ENCODE results near the gene RASGRF2.

Gene RASGRF2

DNA sequence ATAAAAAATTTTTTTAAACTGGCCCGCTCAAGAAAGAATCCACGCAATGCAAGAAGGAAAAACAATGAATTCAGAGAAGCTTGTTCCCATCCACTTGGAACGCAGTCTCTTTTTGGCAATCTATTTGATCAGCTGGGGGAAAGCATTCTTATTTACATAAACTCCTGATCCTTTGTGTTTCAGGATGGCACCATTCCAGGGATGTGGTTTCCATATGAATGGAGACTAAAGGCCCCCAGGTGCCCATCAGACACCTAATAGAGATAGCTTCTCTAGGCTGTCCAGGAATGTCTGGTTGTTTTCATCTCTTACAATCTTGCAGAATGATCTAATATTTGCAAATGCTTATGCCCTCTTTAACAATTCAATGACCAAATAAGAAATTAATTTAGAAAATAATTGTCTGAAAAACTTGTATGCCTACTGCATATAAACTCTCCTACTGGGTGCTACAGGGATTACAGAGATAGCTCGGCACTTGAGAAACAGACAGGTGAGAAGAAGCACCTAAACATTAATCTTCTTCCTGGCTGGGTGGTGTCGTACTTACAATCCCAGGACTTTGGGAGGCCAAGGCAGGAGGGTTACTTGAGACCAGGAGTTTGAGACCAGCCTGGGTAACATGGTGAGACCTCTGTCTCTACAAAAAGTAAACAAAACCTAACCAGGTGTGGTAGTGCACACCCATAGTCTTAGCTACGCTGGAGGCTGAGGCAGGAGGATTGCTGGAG, 3.0 kb upstream of the RASGRF2 start:
- TF ChIP-seq FOXP2 (optimal IDR thresholded peaks at IDR 0.05; ENCODE audit: control extremely low read depth, extremely low read length, insufficient read depth) (no peak), POLR2AphosphoS5 (IDR thresholded peaks at IDR 0.05; ENCODE audit: borderline replicate concordance, low read depth, low read length) (no peak)
- no peak for DNase-seq (ENCODE audit: low read depth, low spot score)
- no peak overlapping the region for H3K4me3 ChIP-seq
- no peaks in the 10 kb centered on the region for H3K36me3 ChIP-seq (ENCODE audit: insufficient read depth, low read length)
- H3K27ac ChIP-seq, result no peak overlapping the region
- H3K9me3 ChIP-seq (ENCODE audit: low read depth, low read length), result no peaks in the 10 kb centered on the region
- H3K9ac ChIP-seq (ENCODE audit: insufficient read length), result no peak overlapping the region

DNA sequence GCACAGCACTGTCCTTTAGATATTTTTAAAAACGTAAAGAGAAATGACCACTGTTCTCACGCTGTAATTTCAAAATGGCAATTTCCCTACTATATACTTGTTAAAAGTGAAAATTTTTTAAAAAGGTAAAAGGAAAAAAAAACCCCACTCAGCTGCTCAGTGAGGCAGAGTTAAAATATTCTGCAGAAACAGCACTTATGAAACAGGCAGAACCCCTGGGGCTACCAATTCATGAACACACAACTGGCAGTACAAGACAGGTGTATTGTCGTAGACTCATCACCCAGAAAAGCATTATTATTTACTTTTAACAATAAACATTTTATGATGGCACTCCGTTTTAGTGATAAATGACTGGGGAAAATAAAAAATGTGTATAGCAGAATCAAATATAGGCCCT, 1.5 kb upstream of the RASGRF2 start:
- DNase-seq (ENCODE audit: low read depth, low spot score), result peak; percentile 73
- H3K4me3 ChIP-seq, result peak overlapping the region; percentile 58
- H3K27ac ChIP-seq, result peak overlapping the region; percentile 80
- no peaks in the 10 kb centered on the region for H3K9me3 ChIP-seq (ENCODE audit: low read depth, low read length)
- H3K36me3 ChIP-seq (ENCODE audit: insufficient read depth, low read length), result no peaks in the 10 kb centered on the region
- TF ChIP-seq POLR2AphosphoS5 (IDR thresholded peaks at IDR 0.05; ENCODE audit: borderline replicate concordance, low read depth, low read length), result no peak; the same call in 1 of the 2 replicates
- no peak for TF ChIP-seq EZH2 (IDR thresholded peaks at IDR 0.05)
- no peak for TF ChIP-seq FOXP2 (optimal IDR thresholded peaks at IDR 0.05; ENCODE audit: control extremely low read depth, extremely low read length, insufficient read depth)
- no peak overlapping the region for H3K9ac ChIP-seq (ENCODE audit: insufficient read length)

DNA sequence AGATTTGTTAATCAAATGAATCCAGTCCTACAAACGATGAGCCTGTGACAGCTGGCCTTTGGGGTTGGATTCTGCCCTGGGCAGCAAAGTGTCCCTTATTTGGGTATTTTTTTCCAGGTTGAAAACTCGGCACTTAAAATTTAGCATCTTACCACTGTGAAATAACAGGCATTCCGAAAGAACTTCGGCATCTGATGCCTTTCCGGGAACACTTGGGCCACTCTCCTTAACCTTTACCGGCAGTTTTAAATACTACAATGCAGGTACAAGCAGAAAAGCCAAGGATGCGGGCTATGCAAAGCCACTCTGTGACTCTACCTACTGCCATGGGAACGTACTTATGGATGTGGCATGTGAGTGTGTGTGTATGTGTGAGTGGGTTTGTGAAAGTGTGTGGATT, 1.0 kb upstream of the RASGRF2 start:
- Histone ChIP-seq H3K27ac (no peak overlapping the region), H3K36me3 (ENCODE audit: insufficient read depth, low read length) (no peaks in the 10 kb centered on the region), H3K4me3 (peak overlapping the region; percentile 58), H3K9ac (ENCODE audit: insufficient read length) (no peak overlapping the region), H3K9me3 (ENCODE audit: low read depth, low read length) (no peaks in the 10 kb centered on the region)
- DNase-seq (ENCODE audit: low read depth, low spot score), result no peak
- TF ChIP-seq EZH2 (IDR thresholded peaks at IDR 0.05) (no peak), FOXP2 (optimal IDR thresholded peaks at IDR 0.05; ENCODE audit: control extremely low read depth, extremely low read length, insufficient read depth) (no peak), POLR2AphosphoS5 (IDR thresholded peaks at IDR 0.05; ENCODE audit: borderline replicate concordance, low read depth, low read length) (no peak)

DNA sequence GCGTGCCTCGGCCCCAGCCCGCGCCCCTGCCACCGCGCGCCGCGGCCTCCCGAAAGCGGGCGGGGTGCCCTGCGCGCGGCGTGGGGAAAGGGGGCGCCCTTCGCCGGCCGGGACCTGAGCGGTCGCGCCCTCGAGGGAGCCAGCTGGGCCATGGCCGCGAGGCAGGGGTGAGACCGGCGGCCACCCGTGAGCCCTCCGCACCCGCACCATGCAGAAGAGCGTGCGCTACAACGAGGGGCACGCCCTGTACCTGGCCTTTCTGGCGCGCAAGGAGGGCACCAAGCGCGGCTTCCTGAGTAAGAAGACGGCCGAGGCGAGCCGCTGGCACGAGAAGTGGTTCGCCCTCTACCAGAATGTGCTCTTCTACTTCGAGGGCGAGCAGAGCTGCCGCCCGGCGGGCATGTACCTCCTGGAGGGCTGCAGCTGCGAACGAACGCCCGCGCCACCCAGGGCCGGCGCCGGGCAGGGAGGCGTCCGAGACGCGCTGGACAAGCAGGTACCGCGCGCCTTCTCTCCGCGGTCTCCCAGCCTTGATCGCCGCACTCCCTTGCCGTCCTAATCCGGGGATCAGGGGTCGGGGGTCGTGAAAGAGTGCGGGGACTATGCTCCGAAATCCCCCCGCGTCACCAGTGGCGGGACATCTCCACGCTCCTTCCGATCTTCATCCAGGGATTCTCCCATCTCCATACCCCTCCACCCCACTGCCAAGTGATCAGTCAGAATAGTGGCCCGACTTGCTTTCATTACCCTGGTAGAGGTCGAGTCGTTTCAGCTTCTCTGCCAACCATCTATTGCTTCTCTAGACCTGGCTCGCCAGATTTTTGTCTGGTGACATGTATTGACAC, 590 bp downstream of the RASGRF2 start:
- no peak for DNase-seq (ENCODE audit: low read depth, low spot score)
- Histone ChIP-seq H3K27ac (no peak overlapping the region), H3K4me3 (no peak overlapping the region), H3K9me3 (ENCODE audit: low read depth, low read length) (no peaks in the 10 kb centered on the region), H3K36me3 (ENCODE audit: insufficient read depth, low read length) (no peaks in the 10 kb centered on the region), H3K9ac (ENCODE audit: insufficient read length) (no peak overlapping the region)
- TF ChIP-seq FOXP2 (optimal IDR thresholded peaks at IDR 0.05; ENCODE audit: control extremely low read depth, extremely low read length, insufficient read depth) (no peak), EZH2 (IDR thresholded peaks at IDR 0.05) (no peak), POLR2AphosphoS5 (IDR thresholded peaks at IDR 0.05; ENCODE audit: borderline replicate concordance, low read depth, low read length) (no peak)

DNA sequence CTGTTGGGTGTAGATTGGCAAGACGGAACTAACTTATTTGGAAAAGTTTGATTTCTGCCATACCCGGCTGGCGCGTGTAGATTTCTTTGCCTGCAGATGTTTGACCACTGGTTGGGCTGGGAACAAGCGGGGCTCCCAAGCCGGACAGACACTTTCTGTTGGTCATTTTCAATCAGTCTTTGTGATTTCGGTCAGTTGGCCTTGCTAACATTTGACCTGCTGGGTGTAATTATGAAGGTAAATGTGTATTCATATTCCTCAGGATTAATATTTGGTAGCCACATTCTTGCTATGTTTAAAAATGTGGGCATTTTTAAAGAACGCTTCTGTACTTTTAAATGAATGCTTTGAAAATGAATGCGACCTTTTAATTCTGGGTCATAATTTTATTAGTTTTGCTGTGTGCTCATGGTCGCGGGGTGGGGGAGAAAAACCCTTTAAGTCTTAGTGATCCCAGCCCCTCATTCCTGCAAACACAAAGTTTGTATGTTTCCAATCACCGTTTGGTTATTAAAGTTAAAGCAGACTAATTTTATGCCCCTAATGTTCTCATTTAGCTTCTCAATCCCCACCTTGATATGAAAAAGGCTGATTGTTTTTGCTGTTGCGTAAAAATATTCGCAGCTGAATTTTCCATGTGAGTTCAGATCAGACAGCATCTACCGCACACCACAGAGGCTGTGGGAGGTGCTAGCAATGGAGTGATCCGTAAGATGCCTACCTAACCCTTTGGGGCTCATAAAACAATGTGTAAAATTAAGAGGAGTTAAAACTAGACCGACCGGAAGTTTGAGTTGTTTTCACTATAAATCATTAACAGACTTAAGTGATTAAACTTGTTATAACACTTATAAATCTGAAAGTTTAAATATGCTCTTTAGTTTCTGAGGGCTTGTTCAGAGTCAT, 1.5 kb downstream of the RASGRF2 start:
- no peak for DNase-seq (ENCODE audit: low read depth, low spot score)
- no peak overlapping the region for H3K27ac ChIP-seq
- no peaks in the 10 kb centered on the region for H3K36me3 ChIP-seq (ENCODE audit: insufficient read depth, low read length)
- H3K4me3 ChIP-seq, result 0 out of 2 replicates have a peak overlapping the region, but pooled peaks have one; percentile 8
- TF ChIP-seq EZH2 (IDR thresholded peaks at IDR 0.05) (no peak), FOXP2 (optimal IDR thresholded peaks at IDR 0.05; ENCODE audit: control extremely low read depth, extremely low read length, insufficient read depth) (no peak), POLR2AphosphoS5 (IDR thresholded peaks at IDR 0.05; ENCODE audit: borderline replicate concordance, low read depth, low read length) (no peak; the same call in 1 of the 2 replicates)
- no peak overlapping the region for H3K9ac ChIP-seq (ENCODE audit: insufficient read length)
- H3K9me3 ChIP-seq (ENCODE audit: low read depth, low read length), result no peaks in the 10 kb centered on the region

DNA sequence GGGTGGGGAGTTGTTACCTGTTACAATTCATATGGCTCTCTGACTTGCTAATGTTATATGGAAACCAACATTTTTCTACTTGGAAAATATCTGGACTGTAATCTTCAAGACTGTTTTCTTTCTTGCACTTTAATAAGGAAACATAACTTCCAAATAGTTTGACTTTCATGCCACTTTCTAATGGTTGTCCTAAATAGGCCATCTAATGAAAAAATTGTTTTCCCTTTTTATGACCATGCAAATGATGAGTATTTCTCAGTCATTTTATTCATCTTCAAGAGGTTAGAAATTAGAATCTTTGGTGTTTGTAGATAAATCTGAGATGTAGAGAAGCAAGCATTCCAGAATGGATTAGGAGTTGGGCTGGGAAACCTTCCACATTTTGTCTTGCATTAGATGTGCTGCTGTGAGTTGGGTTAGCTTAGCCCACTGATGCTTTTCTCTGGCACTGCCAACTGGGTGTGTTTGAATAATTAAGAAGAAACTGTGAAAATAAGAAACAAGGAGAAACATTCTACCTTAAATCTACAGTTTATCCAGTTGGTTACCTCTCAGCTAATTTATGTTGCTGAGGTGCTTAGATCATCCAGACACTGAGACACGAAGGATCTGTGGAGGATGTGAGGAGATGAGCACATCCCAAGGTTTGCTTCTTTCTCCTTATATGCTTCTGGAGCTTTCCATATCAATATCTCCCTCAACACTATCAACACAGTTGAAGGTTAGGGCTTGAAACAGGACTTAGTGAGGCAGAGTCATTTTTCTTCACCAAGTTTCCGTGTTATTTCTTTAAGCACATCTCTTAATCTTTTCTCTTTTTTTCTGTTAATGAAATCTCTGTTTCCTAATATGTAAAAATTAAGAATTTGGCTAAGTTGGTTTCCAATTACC, 2.7 kb downstream of the RASGRF2 start:
- Histone ChIP-seq H3K4me3 (peak overlapping the region; percentile 9; the same call in 1 of the 2 replicates), H3K9me3 (ENCODE audit: low read depth, low read length) (no peaks in the 10 kb centered on the region), H3K36me3 (ENCODE audit: insufficient read depth, low read length) (no peaks in the 10 kb centered on the region), H3K9ac (ENCODE audit: insufficient read length) (no peak overlapping the region), H3K27ac (no peak overlapping the region; the same call in 1 of the 2 replicates)
- DNase-seq (ENCODE audit: low read depth, low spot score), result no peak
- TF ChIP-seq EZH2 (IDR thresholded peaks at IDR 0.05) (no peak), POLR2AphosphoS5 (IDR thresholded peaks at IDR 0.05; ENCODE audit: borderline replicate concordance, low read depth, low read length) (no peak), FOXP2 (optimal IDR thresholded peaks at IDR 0.05; ENCODE audit: control extremely low read depth, extremely low read length, insufficient read depth) (no peak)

DNA sequence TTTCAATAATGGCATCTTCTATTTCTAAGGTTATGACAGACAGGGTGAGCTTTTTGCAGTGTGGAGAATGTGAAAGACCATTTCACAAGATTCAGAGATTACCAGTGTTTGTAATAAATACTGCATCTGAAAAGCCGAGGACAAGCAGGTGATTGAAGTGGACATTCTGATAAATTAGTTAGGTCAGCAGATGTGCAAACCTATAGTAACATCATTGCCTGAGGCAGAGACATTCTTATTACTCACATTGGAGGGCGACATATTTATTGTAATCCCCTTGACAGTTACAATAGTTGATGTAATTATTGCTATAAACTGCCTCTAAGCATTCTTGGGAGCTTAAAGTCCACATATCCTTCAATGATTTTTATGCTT, 3.3 kb downstream of the RASGRF2 start:
- DNase-seq (ENCODE audit: low read depth, low spot score), result no peak
- Histone ChIP-seq H3K4me3 (peak overlapping the region; percentile 65), H3K9me3 (ENCODE audit: low read depth, low read length) (no peaks in the 10 kb centered on the region), H3K9ac (ENCODE audit: insufficient read length) (no peak overlapping the region), H3K36me3 (ENCODE audit: insufficient read depth, low read length) (no peaks in the 10 kb centered on the region), H3K27ac (no peak overlapping the region; the same call in 1 of the 2 replicates)
- TF ChIP-seq FOXP2 (optimal IDR thresholded peaks at IDR 0.05; ENCODE audit: control extremely low read depth, extremely low read length, insufficient read depth) (no peak), POLR2AphosphoS5 (IDR thresholded peaks at IDR 0.05; ENCODE audit: borderline replicate concordance, low read depth, low read length) (no peak), EZH2 (IDR thresholded peaks at IDR 0.05) (no peak)
